Endothelial cell of umbilical vein (primary cell): ENCODE results near the gene CIC.

ENCODE experiments used
- CTCF ChIP-seq, 2 donors: IDR thresholded peaks; 1 replicate in 1 of 2; 2 replicates in 1 of 2; pipeline ENCODE4 v1.5.1; 2011; ENCODE audit warnings: low read length in 2 of 2, mild to moderate bottlenecking in 2 of 2, moderate library complexity in 2 of 2, control low read depth in 1 of 2, inconsistent platforms in 1 of 2, low read depth in 1 of 2; ENCODE audit not compliant: insufficient read depth in 1 of 2; ENCODE audit errors: extremely low read depth in 1 of 2
- EZH2 ChIP-seq: IDR thresholded peaks from 2 replicates; pipeline ENCODE4 v1.6.1; 2012; ENCODE audit warnings: borderline replicate concordance, low read depth, mild to moderate bottlenecking, moderate library complexity, low read length, inconsistent platforms; ENCODE audit not compliant: severe bottlenecking
- FOS ChIP-seq: IDR thresholded peaks from 2 replicates; pipeline ENCODE4 v1.6.1; 2011; ENCODE audit warnings: mild to moderate bottlenecking, low read length, moderate library complexity, borderline replicate concordance; ENCODE audit not compliant: insufficient read depth
- JUN ChIP-seq: IDR thresholded peaks from 2 replicates; pipeline ENCODE4 v1.6.1; 2011; ENCODE audit warnings: borderline replicate concordance, low read depth; ENCODE audit not compliant: insufficient read length, insufficient read depth
- MYC ChIP-seq: IDR thresholded peaks from one replicate; pipeline ENCODE4 v1.6.1; 2011; ENCODE audit warnings: mild to moderate bottlenecking, low read depth, low read length
- POLR2A ChIP-seq: IDR thresholded peaks from 2 replicates; pipeline ENCODE4 v1.6.1; 2012; ENCODE audit warnings: low read depth, mild to moderate bottlenecking, control low read depth, low read length
- POLR2AphosphoS5 ChIP-seq: IDR thresholded peaks from 2 replicates; pipeline ENCODE4 v1.6.1; 2012; ENCODE audit warnings: low read depth, mild to moderate bottlenecking, control low read depth, low read length, moderate library complexity; ENCODE audit not compliant: insufficient read depth
- TF ChIP-seq, protein P1 (sequence below): IDR thresholded peaks from 2 replicates; pipeline ENCODE4 v1.6.1; 2011; ENCODE audit not compliant: insufficient read depth, insufficient read length

DNA sequence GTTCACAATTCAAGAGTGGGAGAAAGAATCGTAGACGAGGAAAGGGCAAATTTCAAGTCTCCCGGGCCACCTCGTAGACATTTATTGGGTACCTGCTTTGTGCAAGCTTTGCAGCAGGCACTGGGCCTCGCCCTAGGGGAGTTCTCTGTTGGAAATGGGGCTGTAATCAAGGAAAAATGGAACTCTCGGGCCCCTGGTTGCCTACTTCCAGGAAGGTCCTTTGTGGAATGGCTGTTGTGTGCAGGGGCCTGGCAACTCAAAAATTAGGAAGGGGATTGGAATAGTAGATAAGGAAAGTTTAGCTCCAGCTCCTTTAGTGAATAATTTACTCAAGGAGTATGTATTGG, 48.3 kb upstream of the CIC start:
- TF ChIP-seq CTCF (IDR thresholded peaks at IDR 0.05; ENCODE audit: extremely low read depth in 1 of 2, insufficient read depth in 1 of 2, low read depth in 1 of 2, low read length in 2 of 2) (no peak), POLR2A (no peak), EZH2 (no peak), POLR2AphosphoS5 (no peak), FOS (no peak), MYC (no peak), JUN (no peak)
- TF ChIP-seq, protein P1, sequence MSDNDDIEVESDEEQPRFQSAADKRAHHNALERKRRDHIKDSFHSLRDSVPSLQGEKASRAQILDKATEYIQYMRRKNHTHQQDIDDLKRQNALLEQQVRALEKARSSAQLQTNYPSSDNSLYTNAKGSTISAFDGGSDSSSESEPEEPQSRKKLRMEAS, result no peak
